Erythroblast (primary cell): ENCODE results near the gene SPAG17.

Source experiments
- DNase-seq, 2 experiments: peaks; one replicate each; lab custom pipeline; 2025; lab: John Stamatoyannopoulos, UW
- GATA1 ChIP-seq: IDR thresholded peaks from 2 replicates; pipeline ENCODE4 v1.6.1; 2011; ENCODE audit warnings: low read depth, mild to moderate bottlenecking, control low read depth, low read length, moderate library complexity
- POLR2A ChIP-seq: IDR thresholded peaks from 2 replicates; pipeline ENCODE4 v1.6.1; 2011; ENCODE audit warnings: mild to moderate bottlenecking, low read length

Gene SPAG17

DNA sequence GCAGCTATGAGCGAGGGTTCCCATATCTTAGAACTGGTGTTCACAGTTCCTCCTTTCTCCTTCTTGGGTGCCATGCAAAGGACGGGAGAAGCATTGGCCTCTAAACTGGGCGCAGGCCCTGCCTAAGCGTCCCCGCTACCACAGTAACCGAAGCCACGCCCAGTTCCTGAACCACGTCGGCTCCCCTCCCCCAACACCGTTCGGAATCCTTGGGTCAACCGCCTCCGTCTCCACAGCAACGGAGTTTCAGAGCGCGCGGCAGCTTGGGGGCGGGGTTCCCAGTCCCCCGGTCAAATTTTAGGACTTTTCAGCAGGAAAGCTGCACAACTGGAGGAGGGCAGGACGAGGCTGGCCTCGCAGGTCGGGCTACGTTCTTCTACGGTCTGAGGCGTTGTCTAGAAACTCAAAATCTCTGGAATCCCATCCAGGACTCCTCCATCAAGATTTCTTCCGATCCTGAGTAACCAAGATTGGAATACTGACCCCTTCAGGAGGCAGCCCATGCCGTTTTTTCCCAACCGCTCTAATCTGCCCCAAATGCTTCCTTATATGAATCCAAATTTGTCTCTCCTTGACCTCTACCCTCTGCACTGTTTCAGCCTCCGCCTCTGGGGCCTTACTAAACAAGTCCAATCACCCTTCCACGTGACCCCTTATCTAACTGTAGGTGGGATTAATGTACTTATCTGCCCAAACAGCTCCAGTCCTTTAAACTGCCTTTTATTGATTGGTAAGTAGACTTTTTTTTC lies at the start of gene SPAG17:
Gene SPAG17, minus strand, starts transcription at position 145 of the 749 bp plus-strand sequence. Its CDS starts 71 bp downstream, at position 74.
- DNase-seq, result peak; percentile 84 to 87
- TF ChIP-seq GATA1 (no peak), POLR2A (no peak)

DNA sequence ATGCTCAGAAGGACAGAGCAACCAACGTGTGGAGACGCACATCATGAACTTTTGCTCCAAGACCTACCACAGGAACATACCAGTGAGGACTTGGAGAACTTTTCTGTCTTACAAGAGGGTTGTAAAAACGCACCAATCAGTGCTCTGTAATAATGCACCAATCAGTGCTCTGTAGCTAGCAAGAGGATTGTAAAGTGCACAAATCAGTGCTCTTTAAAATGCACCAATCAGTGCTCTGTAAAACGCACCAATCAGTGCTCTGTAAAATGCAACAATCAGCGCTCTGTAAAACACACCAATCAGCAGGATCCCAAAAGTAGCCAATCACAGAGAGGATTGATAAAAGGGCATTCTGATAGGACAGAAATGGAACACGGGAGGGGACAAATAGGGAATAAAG lies 40.4 kb upstream of the SPAG17 start:
- DNase-seq, result no peak

DNA sequence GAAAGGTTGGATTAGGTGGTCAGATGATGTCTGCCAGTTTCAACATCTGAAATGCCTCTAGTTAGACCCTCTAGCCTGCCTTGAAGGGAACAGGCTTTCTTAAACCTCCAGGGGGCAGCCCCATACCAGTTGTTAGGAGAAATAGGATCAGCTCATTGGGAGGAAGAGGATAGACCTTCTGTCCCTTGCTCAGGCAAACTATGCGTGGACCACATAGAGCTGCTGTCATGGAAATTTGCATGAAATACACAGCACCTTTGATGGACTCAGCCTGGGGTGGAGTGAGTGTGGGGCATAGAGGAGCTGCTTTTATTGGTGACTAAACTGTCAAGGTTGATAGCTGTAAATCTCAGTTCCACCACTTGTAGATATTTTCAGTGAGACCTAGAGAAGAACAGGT lies 38.4 kb upstream of the SPAG17 start:
- TF ChIP-seq POLR2A (no peak), GATA1 (no peak)
- peak in 1 of 2 experiments; percentile 3 for DNase-seq

More for the DNA sequence above, 40.4 kb upstream of the SPAG17 start:
- TF ChIP-seq GATA1, result no peak
- TF ChIP-seq POLR2A, result no peak

DNA sequence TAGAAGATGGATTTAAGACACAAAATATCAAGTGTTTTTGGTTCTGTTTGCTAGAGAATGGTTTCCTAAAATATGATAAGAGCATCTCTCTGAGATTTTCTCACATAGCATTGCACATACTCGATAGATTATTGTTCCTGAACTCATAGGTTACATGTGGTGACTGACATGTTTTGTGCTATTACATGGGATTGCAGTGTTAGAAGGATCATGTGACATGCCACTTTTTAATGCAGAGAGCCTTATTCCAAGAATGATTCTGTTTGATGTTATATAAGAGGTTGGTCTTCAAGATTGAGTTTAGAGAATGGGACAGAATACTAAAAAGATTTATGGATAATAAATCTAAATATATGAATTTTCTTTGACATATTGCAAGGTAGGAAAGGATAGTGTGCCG lies 34.4 kb upstream of the SPAG17 start:
- no peak for TF ChIP-seq POLR2A
- no peak for TF ChIP-seq GATA1
- DNase-seq, result no peak

DNA sequence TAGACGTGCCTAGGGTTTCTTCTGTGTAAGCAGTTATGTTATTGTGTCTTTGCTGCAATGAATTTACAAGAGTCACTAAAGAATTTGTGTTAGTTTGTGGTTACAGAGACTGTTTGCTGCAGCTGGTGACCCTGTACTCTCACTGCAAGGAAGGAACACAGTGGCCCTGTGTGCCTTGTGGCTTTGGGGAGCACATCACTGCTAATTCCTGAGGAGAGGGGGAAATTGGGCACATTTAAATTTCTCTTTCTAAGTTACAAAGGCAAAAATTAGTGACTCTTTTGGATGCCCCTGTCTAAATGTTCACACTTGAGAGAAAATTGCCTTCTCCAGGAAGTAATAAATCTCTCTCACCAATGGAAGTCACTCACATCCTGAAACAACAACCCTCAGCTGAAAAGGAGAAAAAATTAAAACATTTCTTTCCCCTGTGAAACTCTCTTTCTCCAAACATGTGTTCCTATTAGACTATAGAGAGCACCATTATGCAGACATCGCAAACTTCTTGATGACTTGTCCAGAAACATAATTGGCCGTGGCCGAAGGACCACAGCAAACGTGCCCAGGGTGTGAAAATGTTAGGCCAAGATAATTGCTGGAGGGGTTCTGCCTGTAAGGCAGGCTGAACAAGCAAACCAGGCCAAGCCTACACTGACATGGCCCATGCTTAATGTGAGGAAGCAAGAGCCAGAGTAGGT lies 32.3 kb upstream of the SPAG17 start:
- no peak for DNase-seq
- TF ChIP-seq POLR2A (no peak), GATA1 (no peak)

DNA sequence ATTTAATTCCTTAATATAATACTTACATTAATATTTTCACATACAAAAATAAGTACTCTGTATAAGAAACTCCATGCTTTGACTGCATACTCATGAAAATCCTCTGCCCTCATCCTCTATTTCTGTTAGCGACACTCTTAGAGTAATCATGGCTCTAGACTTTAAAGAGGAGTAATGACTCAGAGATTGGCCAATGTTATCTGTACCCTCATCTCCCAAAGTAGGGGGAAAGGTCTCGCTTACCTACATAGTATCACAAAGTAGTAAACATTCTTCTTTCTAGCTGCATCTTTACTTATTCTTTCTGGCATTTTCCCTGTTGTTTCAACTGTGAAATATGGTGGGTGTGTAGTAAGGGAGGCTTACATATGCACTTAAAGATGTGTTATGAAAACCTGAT lies 29.8 kb upstream of the SPAG17 start:
- no peak for DNase-seq
- no peak for TF ChIP-seq POLR2A
- TF ChIP-seq GATA1, result no peak

DNA sequence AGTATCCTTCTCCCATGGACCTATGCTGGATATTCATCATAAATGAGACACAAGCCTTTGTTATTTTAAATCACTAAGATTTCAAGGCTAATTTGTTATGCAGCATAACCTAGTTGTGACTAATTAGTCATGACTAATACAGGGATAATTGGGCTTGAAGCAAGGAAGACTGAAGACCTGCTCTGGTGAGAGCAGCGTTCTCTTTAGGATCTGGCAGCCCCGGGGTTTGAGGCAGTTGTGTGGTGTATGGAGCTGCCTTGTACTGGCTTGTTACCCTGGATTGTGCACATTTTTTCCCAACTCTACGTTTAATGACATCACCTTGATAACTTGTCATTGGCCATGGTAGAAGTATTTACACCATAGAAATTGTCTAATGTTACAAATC lies 25.7 kb upstream of the SPAG17 start:
- no peak for DNase-seq
- TF ChIP-seq GATA1 (no peak), POLR2A (no peak)

DNA sequence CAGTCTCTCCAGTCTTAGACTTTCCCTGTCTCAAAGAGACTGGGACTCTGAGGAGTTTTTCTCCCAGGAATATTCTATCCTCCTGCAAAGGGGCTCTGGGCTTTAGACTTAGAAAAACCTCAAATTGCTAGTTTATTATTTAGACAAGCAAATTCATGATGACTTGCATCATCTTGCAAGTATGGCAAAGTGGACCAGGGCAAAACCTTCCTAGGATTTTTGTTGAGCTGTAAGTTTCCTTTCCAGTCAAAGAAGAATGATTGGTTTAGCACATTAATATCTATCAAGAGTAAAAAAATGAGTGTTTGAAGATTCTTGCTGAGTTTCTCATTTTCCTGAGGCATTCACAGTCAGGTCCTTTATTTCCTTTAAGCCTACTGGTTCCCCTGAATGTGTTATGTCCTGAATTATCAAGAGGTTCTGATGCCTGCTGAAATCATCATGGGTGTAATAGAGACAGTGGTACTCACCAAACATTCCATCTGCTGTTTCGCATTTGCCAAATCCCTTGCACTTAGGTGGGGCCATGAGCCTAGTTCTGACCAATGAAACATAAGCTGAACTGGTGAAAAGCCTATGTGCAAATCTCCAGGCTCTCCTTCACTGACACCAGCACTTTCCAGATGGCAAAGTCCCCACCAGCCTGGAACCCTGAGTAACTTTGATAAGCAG lies 25.2 kb upstream of the SPAG17 start:
- DNase-seq, result no peak
- TF ChIP-seq POLR2A (no peak), GATA1 (no peak)

DNA sequence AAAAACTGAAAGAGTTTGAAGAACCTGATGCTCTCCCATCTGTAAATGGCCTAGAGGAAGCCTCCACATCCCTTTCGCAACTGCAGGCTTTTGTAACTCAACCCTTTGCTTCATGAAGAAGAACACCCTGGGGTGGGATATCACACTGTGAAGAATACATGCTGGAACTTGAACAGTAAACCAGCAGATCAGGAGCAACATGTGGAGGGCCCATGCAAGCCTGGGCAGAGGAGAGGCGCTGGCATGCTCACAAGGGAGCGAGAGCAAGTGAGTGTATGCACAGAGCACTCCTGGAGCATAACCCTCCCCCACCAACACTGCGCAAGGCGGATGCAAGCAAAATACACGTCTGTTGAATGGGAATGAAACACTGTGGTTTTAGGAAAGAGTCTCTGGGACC lies 24.6 kb upstream of the SPAG17 start:
- TF ChIP-seq POLR2A, result no peak
- no peak for TF ChIP-seq GATA1
- DNase-seq, result no peak

DNA sequence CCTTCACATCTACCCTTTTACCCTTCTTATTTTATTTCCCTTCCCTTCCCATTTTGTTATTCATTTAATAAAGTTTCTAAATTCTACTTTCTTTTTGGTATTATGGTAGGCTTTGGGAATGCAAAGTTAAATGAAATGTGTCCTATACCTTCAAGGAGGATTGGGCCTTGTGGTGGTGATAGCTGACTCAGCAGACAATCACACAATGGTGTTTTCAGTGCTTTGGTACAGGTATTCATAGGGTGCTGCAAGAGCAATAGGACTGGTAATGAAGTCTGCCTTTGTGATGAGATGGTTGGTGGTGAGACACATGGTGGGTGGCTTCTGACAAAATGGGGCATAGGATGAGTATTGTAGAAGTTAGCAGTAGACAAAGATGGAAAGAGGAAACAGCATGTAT lies 21.9 kb upstream of the SPAG17 start:
- TF ChIP-seq GATA1 (no peak), POLR2A (no peak)
- no peak for DNase-seq

DNA sequence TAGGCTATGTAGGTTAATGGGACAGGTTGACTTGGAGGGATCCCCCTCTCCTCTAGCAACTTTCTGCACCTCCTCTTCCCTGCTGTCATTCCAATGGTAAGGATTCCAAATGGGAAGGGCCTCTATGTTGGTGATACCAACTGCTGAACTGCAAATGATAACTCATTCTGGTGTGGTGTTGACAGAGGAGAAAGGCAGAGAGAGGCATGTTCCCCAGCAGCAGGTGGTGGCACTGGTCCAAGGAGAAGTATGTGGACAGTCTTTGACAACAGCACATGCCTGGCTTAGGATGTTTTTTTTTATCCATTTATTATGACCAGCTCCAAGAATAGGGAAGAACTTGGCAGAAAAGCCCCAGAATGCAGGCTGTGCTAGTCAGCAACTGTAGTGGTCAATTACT lies 19.6 kb upstream of the SPAG17 start:
- TF ChIP-seq POLR2A (no peak), GATA1 (no peak)

DNA sequence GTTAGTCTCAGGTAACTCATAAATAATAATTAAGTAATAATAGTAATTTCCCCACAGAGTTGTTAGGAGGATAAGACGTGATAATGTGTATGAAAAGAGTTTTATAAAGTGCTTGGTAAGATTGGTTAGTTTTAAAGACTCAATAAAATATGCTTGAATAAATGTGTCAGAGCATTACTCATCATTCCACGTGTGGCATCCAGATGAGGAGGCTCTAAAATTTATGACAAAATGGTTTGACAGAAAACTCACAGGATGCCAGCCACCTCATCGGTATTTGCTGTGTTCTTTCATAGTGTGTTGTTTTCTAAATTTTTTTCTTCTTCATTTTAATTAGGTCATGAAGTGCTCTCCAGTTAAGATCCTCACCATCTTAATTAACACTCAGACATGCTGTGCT lies 19.1 kb upstream of the SPAG17 start:
- no peak for DNase-seq
- no peak for TF ChIP-seq GATA1
- no peak for TF ChIP-seq POLR2A

More for the DNA sequence above, 19.6 kb upstream of the SPAG17 start:
- no peak for DNase-seq

DNA sequence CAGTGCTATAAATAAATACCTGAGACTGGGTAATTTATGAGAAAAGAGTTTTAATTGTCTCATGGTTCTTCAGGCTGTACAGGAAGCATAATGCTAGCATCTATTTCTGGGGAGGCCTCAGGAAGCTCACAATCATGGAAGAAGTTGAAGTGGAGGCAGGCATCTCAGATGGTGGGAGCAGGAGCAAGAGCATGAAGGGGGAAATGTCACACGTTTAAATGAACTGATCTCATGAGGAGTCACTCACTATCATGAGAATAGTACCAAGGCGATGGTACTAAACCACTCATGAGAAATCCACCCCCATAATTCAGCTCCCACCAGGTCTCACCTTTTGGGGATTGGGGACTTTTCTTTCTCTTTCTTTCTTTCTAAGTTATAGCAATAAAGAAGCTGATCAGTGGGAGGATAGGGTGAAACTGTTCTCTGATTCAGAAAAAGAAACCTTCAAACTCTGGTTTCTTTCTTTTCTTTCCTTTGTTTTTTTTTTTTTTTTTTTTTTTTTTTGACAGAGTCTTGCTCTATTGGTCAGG lies 17.1 kb upstream of the SPAG17 start:
- TF ChIP-seq GATA1 (no peak), POLR2A (no peak)
- DNase-seq, result no peak

DNA sequence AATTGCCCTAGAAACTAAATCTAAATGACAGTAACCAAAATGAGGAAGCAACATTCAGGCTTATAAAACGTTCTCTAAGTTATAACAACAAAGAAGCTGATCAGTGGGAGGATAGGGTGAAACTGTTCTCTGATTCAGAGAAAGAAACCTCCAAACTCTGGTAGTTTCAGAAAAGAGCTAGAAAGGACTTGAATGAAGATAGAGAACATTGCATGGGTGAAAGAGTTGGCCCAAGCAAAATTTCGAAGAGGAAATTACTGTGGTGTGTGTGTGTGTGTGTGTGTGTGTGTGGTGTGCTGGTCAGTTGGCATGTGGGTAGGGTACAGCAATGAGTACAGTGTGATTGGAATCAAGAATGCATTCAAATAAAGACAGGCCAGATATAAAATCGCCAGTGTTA lies 16.5 kb upstream of the SPAG17 start:
- TF ChIP-seq GATA1, result no peak
- DNase-seq, result no peak
